Hair follicle dermal papilla cell (primary cell): Measurements from ENCODE around the gene RPS6KA5. TPM values are rescaled to one million over a fixed set of nuclear protein-coding genes. Genes with fewer than 3 reads are reported as not detected.

Experiments
- small RNA-seq: library from RNA; depleted of rRNA; stranded (forward); fragments of <200 nt; gene quantifications from one replicate; pipeline ENCODE3, GENCODE V24; 2012
- total RNA-seq: library from RNA; depleted of rRNA; stranded (reverse); fragments of >200 nt; gene quantifications from 2 replicates; pipeline ENCODE4 v1.2.3, GENCODE V29; 2012

RPS6KA5 gene
- 1.3 and 2.4 TPM in 2 replicates for total RNA-seq

GRCh38 chr14:91060351-91061055 is at the start of gene RPS6KA5:
RPS6KA5 (minus strand) TSS chr14:91060641; CDS start chr14:91060434, 207 bp downstream.

GRCh38 chr14:90815822-90816662 is 244.4 kb downstream of the RPS6KA5 start, which contains the start of gene TTC7B:
TTC7B (minus strand) TSS chr14:90816430; CDS start chr14:90816295, 135 bp downstream.

Small RNA genes lying within 50 kb of the gene (small RNA-seq; reads per million reads assigned to genes)
- not detected for gene RNU7-30P

Other genes with a start within 250 kb of the RPS6KA5 start
- gene TTC7B, start 244.2 kb downstream of the RPS6KA5 start, total RNA-seq: 27.2 and 32.6 TPM in 2 replicates
- gene DGLUCY, start 53.4 kb upstream of the RPS6KA5 start, total RNA-seq: 60.0 and 63.4 TPM in 2 replicates
- gene GPR68, start 184.1 kb upstream of the RPS6KA5 start, total RNA-seq: 3.4 and 6.3 TPM in 2 replicates